ENCODE data around the gene CLDN6. TPM values are rescaled to one million over a fixed set of nuclear protein-coding genes. Genes with fewer than 3 reads are reported as not detected.

CLDN6 gene
- total and polyA plus RNA-seq, 2 of the 13 experiments (the other 11 are each of a cell fraction or from before 2014, with no cell fraction given): 5.9 to 7.6 TPM

DNA sequence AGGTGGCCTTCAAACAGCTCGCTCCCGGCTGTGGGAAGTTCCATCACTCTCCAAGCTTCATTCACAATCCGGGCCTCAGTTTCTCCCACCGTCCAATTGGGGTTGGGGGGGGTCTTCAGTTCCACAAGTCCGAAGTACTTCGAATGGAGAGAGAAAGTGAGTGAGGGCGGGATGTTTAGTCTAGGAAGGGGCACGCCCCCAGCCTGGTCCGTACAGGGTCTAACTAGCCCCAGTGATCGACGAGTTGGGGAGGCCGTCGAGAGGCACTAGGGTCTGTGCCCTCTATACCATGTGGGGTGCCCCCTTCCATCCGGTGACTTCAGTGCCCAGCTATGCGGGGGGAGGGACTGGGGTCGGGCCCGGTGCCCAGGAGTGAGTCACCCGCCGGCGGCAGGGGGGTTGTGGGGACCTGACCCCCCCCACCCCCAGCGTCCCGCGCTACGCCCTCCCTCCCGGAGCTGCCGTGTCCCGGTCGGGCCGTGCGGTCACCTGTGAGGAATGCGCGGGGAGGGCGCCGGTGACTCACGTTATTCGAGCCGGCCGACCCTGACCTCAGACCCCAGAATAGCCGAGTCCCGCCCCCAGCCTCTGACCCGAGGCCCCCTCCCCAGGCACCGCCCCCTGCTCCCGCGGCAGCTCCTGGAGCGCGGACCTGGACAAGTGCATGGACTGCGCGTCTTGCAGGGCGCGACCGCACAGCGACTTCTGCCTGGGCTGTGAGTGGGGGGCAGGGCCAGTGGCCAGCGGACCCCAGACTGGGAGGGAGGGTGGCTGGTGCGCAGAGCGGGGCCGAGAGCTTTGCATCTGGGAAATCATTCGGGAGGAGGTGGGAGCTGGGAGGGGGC is 2.8 kb upstream of the CLDN6 start (continued):
- TF ChIP-seq, protein P1, sequence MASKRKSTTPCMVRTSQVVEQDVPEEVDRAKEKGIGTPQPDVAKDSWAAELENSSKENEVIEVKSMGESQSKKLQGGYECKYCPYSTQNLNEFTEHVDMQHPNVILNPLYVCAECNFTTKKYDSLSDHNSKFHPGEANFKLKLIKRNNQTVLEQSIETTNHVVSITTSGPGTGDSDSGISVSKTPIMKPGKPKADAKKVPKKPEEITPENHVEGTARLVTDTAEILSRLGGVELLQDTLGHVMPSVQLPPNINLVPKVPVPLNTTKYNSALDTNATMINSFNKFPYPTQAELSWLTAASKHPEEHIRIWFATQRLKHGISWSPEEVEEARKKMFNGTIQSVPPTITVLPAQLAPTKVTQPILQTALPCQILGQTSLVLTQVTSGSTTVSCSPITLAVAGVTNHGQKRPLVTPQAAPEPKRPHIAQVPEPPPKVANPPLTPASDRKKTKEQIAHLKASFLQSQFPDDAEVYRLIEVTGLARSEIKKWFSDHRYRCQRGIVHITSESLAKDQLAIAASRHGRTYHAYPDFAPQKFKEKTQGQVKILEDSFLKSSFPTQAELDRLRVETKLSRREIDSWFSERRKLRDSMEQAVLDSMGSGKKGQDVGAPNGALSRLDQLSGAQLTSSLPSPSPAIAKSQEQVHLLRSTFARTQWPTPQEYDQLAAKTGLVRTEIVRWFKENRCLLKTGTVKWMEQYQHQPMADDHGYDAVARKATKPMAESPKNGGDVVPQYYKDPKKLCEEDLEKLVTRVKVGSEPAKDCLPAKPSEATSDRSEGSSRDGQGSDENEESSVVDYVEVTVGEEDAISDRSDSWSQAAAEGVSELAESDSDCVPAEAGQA (IDR thresholded peaks at IDR 0.05; ENCODE audit: low read depth): peak; percentile 48; the same call in 1 of the 2 replicates
- TF ChIP-seq, protein P1 (CRISPR knock-in tag; IDR thresholded peaks at IDR 0.05; ENCODE audit: borderline replicate concordance): 0 out of 2 replicates have a peak, but pooled peaks have one; percentile 65
- TF ChIP-seq POLR2AphosphoS2 (IDR thresholded peaks at IDR 0.05; ENCODE audit: low read depth, low read length) (peak; percentile 91), SRY (CRISPR knock-in tag; IDR thresholded peaks at IDR 0.05) (no peak; the same call in 1 of the 2 replicates), EED (CRISPR knock-in tag; IDR thresholded peaks at IDR 0.05) (no peak), RXRA (CRISPR knock-in tag; IDR thresholded peaks at IDR 0.05) (peak; percentile 72), KDM2A (CRISPR knock-in tag; IDR thresholded peaks at IDR 0.05; ENCODE audit: borderline replicate concordance, low read depth) (peak; percentile 80; the same call in 1 of the 2 replicates)
- TF ChIP-seq, protein P2, sequence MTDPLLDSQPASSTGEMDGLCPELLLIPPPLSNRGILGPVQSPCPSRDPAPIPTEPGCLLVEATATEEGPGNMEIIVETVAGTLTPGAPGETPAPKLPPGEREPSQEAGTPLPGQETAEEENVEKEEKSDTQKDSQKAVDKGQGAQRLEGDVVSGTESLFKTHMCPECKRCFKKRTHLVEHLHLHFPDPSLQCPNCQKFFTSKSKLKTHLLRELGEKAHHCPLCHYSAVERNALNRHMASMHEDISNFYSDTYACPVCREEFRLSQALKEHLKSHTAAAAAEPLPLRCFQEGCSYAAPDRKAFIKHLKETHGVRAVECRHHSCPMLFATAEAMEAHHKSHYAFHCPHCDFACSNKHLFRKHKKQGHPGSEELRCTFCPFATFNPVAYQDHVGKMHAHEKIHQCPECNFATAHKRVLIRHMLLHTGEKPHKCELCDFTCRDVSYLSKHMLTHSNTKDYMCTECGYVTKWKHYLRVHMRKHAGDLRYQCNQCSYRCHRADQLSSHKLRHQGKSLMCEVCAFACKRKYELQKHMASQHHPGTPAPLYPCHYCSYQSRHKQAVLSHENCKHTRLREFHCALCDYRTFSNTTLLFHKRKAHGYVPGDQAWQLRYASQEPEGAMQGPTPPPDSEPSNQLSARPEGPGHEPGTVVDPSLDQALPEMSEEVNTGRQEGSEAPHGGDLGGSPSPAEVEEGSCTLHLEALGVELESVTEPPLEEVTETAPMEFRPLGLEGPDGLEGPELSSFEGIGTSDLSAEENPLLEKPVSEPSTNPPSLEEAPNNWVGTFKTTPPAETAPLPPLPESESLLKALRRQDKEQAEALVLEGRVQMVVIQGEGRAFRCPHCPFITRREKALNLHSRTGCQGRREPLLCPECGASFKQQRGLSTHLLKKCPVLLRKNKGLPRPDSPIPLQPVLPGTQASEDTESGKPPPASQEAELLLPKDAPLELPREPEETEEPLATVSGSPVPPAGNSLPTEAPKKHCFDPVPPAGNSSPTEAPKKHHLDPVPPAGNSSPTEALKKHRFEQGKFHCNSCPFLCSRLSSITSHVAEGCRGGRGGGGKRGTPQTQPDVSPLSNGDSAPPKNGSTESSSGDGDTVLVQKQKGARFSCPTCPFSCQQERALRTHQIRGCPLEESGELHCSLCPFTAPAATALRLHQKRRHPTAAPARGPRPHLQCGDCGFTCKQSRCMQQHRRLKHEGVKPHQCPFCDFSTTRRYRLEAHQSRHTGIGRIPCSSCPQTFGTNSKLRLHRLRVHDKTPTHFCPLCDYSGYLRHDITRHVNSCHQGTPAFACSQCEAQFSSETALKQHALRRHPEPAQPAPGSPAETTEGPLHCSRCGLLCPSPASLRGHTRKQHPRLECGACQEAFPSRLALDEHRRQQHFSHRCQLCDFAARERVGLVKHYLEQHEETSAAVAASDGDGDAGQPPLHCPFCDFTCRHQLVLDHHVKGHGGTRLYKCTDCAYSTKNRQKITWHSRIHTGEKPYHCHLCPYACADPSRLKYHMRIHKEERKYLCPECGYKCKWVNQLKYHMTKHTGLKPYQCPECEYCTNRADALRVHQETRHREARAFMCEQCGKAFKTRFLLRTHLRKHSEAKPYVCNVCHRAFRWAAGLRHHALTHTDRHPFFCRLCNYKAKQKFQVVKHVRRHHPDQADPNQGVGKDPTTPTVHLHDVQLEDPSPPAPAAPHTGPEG (CRISPR knock-in tag; IDR thresholded peaks at IDR 0.05): peak; percentile 72; the same call in 1 of the 2 replicates
- TF ChIP-seq, protein P3, sequence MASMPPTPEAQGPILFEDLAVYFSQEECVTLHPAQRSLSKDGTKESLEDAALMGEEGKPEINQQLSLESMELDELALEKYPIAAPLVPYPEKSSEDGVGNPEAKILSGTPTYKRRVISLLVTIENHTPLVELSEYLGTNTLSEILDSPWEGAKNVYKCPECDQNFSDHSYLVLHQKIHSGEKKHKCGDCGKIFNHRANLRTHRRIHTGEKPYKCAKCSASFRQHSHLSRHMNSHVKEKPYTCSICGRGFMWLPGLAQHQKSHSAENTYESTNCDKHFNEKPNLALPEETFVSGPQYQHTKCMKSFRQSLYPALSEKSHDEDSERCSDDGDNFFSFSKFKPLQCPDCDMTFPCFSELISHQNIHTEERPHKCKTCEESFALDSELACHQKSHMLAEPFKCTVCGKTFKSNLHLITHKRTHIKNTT (CRISPR knock-in tag; IDR thresholded peaks at IDR 0.05): no peak
